HepG2 (cell line): ENCODE results near the gene DCAKD. TPM values are rescaled to one million over a fixed set of nuclear protein-coding genes. Genes with fewer than 3 reads are reported as not detected.

Experiments used
- ARHGAP35 ChIP-seq: sonication (generic); formaldehyde crosslinking; IDR thresholded peaks from 2 replicates; pipeline ENCODE4 v1.9.0; 2022; ENCODE audit warnings: mild to moderate bottlenecking, inconsistent platforms, moderate library complexity, missing genetic modification reagents, borderline replicate concordance
- BHLHE40 ChIP-seq: IDR thresholded peaks from 2 replicates; pipeline ENCODE4 v1.6.1; 2011; ENCODE audit warnings: low read length, improper control_type of control experiment
- HES4 ChIP-seq: sonication (generic); formaldehyde crosslinking; IDR thresholded peaks from 2 replicates; pipeline ENCODE4 v1.9.0; 2021; ENCODE audit warnings: mild to moderate bottlenecking, missing genetic modification reagents, borderline replicate concordance
- HNRNPLL ChIP-seq: fragments of 200-400 bp; formaldehyde crosslinking; IDR thresholded peaks from 2 replicates; pipeline ENCODE4 v1.6.1; 2017; ENCODE audit warnings: mild to moderate bottlenecking, low read depth, low read length; ENCODE audit not compliant: poor library complexity, severe bottlenecking
- HOXA3 ChIP-seq: sonication (generic); formaldehyde crosslinking; IDR thresholded peaks from 2 replicates; pipeline ENCODE4 v1.5.0; 2020; ENCODE audit warnings: missing genetic modification reagents
- HOXA9 ChIP-seq: sonication (generic); formaldehyde crosslinking; IDR thresholded peaks from 2 replicates; pipeline ENCODE4 v1.8.1; 2022; ENCODE audit warnings: missing genetic modification reagents, mild to moderate bottlenecking, moderate library complexity, borderline replicate concordance
- IRF1 ChIP-seq: sonication (generic); formaldehyde crosslinking; IDR thresholded peaks from 2 replicates; pipeline ENCODE4 v1.4.0; 2020; ENCODE audit warnings: low read depth, mild to moderate bottlenecking, missing genetic modification reagents
- MAFG ChIP-seq: sonication (generic); formaldehyde crosslinking; IDR thresholded peaks from 2 replicates; pipeline ENCODE4 v1.5.1; 2020; ENCODE audit warnings: mild to moderate bottlenecking, missing genetic modification reagents
- NFE2L1 ChIP-seq: sonication (generic); formaldehyde crosslinking; IDR thresholded peaks from 2 replicates; pipeline ENCODE4 v1.4.0; 2020; ENCODE audit warnings: missing genetic modification reagents, mild to moderate bottlenecking, borderline replicate concordance
- PITX1 ChIP-seq: sonication (generic); formaldehyde crosslinking; IDR thresholded peaks from 2 replicates; pipeline ENCODE4 v1.5.1; 2020; ENCODE audit warnings: mild to moderate bottlenecking, missing genetic modification reagents
- PRDM15 ChIP-seq: sonication (generic); formaldehyde crosslinking; IDR thresholded peaks from 2 replicates; pipeline ENCODE4 v1.4.0; 2020; ENCODE audit warnings: missing genetic modification reagents
- SNAPC2 ChIP-seq: sonication (generic); formaldehyde crosslinking; IDR thresholded peaks from 2 replicates; pipeline ENCODE4 v1.8.1; 2022; ENCODE audit warnings: mild to moderate bottlenecking, missing genetic modification reagents
- SOX6 ChIP-seq, 2 experiments: fragments of 450-650 bp in 1 of 2; sonication (generic) in 1 of 2; formaldehyde crosslinking in 1 of 2; IDR thresholded peaks; 2 replicates each; pipeline versions ENCODE4 v1.4.0 to v1.6.1; 2017 to 2020; ENCODE audit warnings: antibody characterized with exemption in 1 of 2, mild to moderate bottlenecking in 1 of 2, missing genetic modification reagents in 1 of 2
- ZBTB3 ChIP-seq: sonication (generic); formaldehyde crosslinking; IDR thresholded peaks from 2 replicates; pipeline ENCODE4 v1.4.0; 2020; ENCODE audit warnings: low read depth, mild to moderate bottlenecking, moderate library complexity, missing genetic modification reagents, borderline replicate concordance
- ZFX ChIP-seq: sonication (generic); formaldehyde crosslinking; IDR thresholded peaks from 2 replicates; pipeline ENCODE4 v1.4.0; 2020; ENCODE audit warnings: mild to moderate bottlenecking, low read depth, missing genetic modification reagents, moderate library complexity
- ZMYM2 ChIP-seq: sonication (generic); formaldehyde crosslinking; IDR thresholded peaks from 2 replicates; pipeline ENCODE4 v1.8.0; 2022; ENCODE audit warnings: mild to moderate bottlenecking, missing genetic modification reagents
- ZNF205 ChIP-seq: IDR thresholded peaks from 2 replicates; pipeline ENCODE4 v1.6.1; 2018; ENCODE audit warnings: missing biosample characterization, missing genetic modification reagents
- ZNF33A ChIP-seq: sonication (generic); formaldehyde crosslinking; IDR thresholded peaks from 2 replicates; pipeline ENCODE4 v1.5.1; 2020; ENCODE audit warnings: missing genetic modification reagents, mild to moderate bottlenecking, moderate library complexity, borderline replicate concordance
- ZNF44 ChIP-seq: sonication (generic); formaldehyde crosslinking; IDR thresholded peaks from 2 replicates; pipeline ENCODE4 v1.5.1; 2020; ENCODE audit warnings: mild to moderate bottlenecking, missing genetic modification reagents
- ZNF792 ChIP-seq: IDR thresholded peaks from 2 replicates; pipeline ENCODE4 v1.6.1; 2016
- polyA plus RNA-seq, 8 experiments: library from polyadenylated mRNA; depleted of rRNA in 3 of 8; stranded (reverse) in 7 of 8; unstranded in 1 of 8; fragments of >200 nt; fragmentation: Illumina TruSeq in 4 of 8; extraction: Trizol in 4 of 8; gene quantifications; 2 replicates each; pipeline versions ENCODE4 v1.2.1 to v1.2.3, GENCODE V29; 2011 to 2016; ENCODE audit warnings: low read depth in 4 of 8, missing spikeins in 1 of 8, mixed read lengths in 1 of 8; ENCODE audit not compliant: insufficient read depth in 1 of 8
- total RNA-seq, 5 experiments: library from RNA; depleted of rRNA; stranded (reverse); fragments of >200 nt; fragmentation: Illumina TruSeq; extraction: Trizol; gene quantifications; 2 replicates each; pipeline ENCODE4 v1.2.3, GENCODE V29; 2016; ENCODE audit warnings: low read depth in 1 of 5
- TF ChIP-seq, protein P1 (sequence below): sonication (generic); formaldehyde crosslinking; IDR thresholded peaks from 2 replicates; pipeline ENCODE4 v1.4.0; 2020; ENCODE audit warnings: missing genetic modification reagents, borderline replicate concordance
- TF ChIP-seq, protein P2 (sequence below): sonication (generic); formaldehyde crosslinking; IDR thresholded peaks from 2 replicates; pipeline ENCODE4 v1.5.0; 2020; ENCODE audit warnings: missing genetic modification reagents

Gene DCAKD
- total and polyA plus RNA-seq, 2 of the 13 experiments (the other 11 are each of a cell fraction or from before 2014, with no cell fraction given) = 25.9 to 29.2 TPM

GRCh38 chr17:45018848-45019711 lies 32.4 kb downstream of the DCAKD start (continued):
- TF ChIP-seq ZNF44 (no peak), ARHGAP35 (CRISPR knock-in tag) (no peak), ZBTB3 (CRISPR knock-in tag) (no peak), ZNF33A (no peak), HES4 (CRISPR knock-in tag) (no peak), SNAPC2 (CRISPR knock-in tag) (no peak), PRDM15 (CRISPR knock-in tag) (no peak), HOXA9 (CRISPR knock-in tag) (no peak), HOXA3 (CRISPR knock-in tag) (peak; percentile 63), IRF1 (CRISPR knock-in tag) (no peak), ZNF205 (CRISPR knock-in tag) (no peak), PITX1 (CRISPR knock-in tag) (peak; percentile 52; the same call in 1 of the 2 replicates), BHLHE40 (no peak), MAFG (CRISPR knock-in tag) (no peak), HNRNPLL (peak; percentile 34), ZFX (CRISPR knock-in tag) (0 out of 2 replicates have a peak, but pooled peaks have one; percentile 38), ZMYM2 (CRISPR knock-in tag) (no peak), NFE2L1 (CRISPR knock-in tag) (no peak), ZNF792 (CRISPR knock-in tag) (no peak), SOX6 (IDR thresholded peaks at IDR 0.05) (no peak), SOX6 (CRISPR knock-in tag; IDR thresholded peaks at IDR 0.05) (no peak)
- TF ChIP-seq, protein P1, sequence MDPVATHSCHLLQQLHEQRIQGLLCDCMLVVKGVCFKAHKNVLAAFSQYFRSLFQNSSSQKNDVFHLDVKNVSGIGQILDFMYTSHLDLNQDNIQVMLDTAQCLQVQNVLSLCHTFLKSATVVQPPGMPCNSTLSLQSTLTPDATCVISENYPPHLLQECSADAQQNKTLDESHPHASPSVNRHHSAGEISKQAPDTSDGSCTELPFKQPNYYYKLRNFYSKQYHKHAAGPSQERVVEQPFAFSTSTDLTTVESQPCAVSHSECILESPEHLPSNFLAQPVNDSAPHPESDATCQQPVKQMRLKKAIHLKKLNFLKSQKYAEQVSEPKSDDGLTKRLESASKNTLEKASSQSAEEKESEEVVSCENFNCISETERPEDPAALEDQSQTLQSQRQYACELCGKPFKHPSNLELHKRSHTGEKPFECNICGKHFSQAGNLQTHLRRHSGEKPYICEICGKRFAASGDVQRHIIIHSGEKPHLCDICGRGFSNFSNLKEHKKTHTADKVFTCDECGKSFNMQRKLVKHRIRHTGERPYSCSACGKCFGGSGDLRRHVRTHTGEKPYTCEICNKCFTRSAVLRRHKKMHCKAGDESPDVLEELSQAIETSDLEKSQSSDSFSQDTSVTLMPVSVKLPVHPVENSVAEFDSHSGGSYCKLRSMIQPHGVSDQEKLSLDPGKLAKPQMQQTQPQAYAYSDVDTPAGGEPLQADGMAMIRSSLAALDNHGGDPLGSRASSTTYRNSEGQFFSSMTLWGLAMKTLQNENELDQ (CRISPR knock-in tag) = no peak
- TF ChIP-seq, protein P2, sequence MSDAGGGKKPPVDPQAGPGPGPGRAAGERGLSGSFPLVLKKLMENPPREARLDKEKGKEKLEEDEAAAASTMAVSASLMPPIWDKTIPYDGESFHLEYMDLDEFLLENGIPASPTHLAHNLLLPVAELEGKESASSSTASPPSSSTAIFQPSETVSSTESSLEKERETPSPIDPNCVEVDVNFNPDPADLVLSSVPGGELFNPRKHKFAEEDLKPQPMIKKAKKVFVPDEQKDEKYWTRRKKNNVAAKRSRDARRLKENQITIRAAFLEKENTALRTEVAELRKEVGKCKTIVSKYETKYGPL (CRISPR knock-in tag) = no peak
